ENCODE data around the gene LPAR1.

The LPAR1 gene

DNA sequence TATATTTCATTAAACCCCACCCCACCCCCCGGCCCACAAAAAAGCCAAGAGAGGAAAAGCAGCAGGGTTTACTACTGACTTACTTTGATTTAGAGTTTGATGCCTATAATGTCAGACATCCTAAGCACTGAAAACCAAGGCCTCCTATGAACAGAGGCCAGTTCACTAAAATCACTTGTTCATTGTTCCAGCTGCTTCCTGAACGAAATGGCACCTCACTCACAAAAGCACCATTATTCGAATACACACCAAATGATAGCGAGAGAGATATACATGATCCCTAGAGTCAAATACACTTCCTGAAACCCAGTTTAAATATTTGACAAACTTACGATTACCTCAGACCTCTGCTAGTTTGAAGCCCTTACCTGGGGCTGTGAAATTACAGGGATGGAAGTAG lies 66.6 kb downstream of the LPAR1 start:
- Histone ChIP-seq H3K9me3 (no peaks in the 10 kb centered on the region), H3K27ac (no peak overlapping the region), H3K36me3 (no peaks in the 10 kb centered on the region), H3K4me1 (ENCODE audit: control insufficient read depth in 1 of 2, insufficient read depth in 1 of 2, low read depth in 1 of 2, low read length in 1 of 2) (no peaks in the 10 kb centered on the region), H3K27me3 (no peaks in the 10 kb centered on the region), H3K4me3 (ENCODE audit: low read depth in 1 of 2, low read length in 1 of 2) (no peak overlapping the region)
- TF ChIP-seq, protein P1, sequence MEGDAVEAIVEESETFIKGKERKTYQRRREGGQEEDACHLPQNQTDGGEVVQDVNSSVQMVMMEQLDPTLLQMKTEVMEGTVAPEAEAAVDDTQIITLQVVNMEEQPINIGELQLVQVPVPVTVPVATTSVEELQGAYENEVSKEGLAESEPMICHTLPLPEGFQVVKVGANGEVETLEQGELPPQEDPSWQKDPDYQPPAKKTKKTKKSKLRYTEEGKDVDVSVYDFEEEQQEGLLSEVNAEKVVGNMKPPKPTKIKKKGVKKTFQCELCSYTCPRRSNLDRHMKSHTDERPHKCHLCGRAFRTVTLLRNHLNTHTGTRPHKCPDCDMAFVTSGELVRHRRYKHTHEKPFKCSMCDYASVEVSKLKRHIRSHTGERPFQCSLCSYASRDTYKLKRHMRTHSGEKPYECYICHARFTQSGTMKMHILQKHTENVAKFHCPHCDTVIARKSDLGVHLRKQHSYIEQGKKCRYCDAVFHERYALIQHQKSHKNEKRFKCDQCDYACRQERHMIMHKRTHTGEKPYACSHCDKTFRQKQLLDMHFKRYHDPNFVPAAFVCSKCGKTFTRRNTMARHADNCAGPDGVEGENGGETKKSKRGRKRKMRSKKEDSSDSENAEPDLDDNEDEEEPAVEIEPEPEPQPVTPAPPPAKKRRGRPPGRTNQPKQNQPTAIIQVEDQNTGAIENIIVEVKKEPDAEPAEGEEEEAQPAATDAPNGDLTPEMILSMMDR (IDR thresholded peaks at IDR 0.05) = no peak

DNA sequence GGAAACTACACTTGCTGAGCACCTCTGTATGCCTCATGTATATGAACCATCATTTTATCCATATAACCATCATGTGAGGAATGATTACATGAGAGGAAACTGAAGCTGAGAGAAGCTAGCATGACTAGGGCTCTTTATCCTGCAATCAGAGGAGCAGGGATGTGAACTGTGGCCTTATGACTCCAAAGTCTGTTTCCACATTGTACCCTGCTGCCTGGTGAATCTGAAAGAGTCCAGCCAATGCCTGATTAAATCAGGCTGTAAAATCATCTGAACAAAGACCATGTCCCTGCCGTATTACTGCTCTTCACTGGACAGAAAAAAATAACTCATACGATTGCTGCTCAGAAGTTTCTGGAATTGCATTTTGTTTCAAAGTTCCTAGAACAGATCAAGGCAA lies 67.0 kb downstream of the LPAR1 start:
- no peak overlapping the region for H3K27ac ChIP-seq

DNA sequence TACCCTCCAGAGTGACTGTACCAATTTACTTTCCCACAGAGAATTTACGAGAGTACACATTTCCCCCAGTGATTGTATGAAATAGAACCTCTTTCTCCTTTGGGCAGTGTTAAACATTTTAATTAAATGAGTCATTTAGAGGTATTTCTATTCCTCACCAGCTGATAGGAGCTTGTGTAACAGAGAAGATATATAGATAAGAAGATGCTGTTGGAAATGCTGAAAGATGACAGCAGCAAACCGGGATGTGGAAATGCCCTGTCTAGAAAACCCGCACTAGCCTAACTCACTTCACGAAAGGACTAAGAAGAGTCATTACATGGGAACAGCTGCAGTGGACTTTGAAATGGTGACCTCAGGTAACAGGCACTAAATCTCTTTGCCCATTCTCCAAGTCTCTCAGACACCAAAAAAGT lies 68.3 kb downstream of the LPAR1 start:
- no peak overlapping the region for H3K27ac ChIP-seq

More for the DNA sequence above, 67.0 kb downstream of the LPAR1 start:
- Histone ChIP-seq H3K36me3 (no peaks in the 10 kb centered on the region), H3K9me3 (no peaks in the 10 kb centered on the region), H3K27me3 (no peaks in the 10 kb centered on the region), H3K4me1 (ENCODE audit: control insufficient read depth in 1 of 2, insufficient read depth in 1 of 2, low read depth in 1 of 2, low read length in 1 of 2) (no peaks in the 10 kb centered on the region), H3K4me3 (ENCODE audit: low read depth in 1 of 2, low read length in 1 of 2) (no peak overlapping the region)
- TF ChIP-seq, protein P1 (IDR thresholded peaks at IDR 0.05) = no peak

DNA sequence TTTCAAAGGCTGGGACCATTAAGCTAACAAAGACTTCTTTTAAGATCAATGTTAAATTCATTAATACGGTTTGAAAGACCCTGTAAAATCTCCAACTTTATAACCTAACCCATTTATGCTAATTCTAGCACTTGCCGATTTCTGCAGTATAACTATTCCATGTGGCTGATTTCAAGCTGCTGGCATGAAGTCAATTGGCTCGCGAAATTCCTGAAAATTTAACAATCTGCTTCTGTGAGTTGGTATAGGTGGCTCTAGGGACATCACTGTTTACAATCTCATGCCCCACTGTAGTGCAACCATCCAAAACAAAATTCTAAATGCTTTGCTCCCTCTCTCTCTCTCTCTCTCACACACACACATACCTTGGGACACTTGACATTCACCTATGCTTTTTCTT lies 70.2 kb downstream of the LPAR1 start:
- H3K9me3 ChIP-seq = no peaks in the 10 kb centered on the region
- no peak overlapping the region for H3K4me3 ChIP-seq (ENCODE audit: low read depth in 1 of 2, low read length in 1 of 2)
- no peaks in the 10 kb centered on the region for H3K36me3 ChIP-seq
- H3K27ac ChIP-seq = no peak overlapping the region
- TF ChIP-seq, protein P1 (IDR thresholded peaks at IDR 0.05) = no peak
- H3K27me3 ChIP-seq = no peaks in the 10 kb centered on the region
- no peaks in the 10 kb centered on the region for H3K4me1 ChIP-seq (ENCODE audit: control insufficient read depth in 1 of 2, insufficient read depth in 1 of 2, low read depth in 1 of 2, low read length in 1 of 2)

More for the DNA sequence above, 68.3 kb downstream of the LPAR1 start:
- no peaks in the 10 kb centered on the region for H3K9me3 ChIP-seq
- H3K27me3 ChIP-seq = no peaks in the 10 kb centered on the region
- no peak overlapping the region for H3K4me3 ChIP-seq (ENCODE audit: low read depth in 1 of 2, low read length in 1 of 2)
- TF ChIP-seq, protein P1 (IDR thresholded peaks at IDR 0.05) = no peak
- no peaks in the 10 kb centered on the region for H3K36me3 ChIP-seq
- no peaks in the 10 kb centered on the region for H3K4me1 ChIP-seq (ENCODE audit: control insufficient read depth in 1 of 2, insufficient read depth in 1 of 2, low read depth in 1 of 2, low read length in 1 of 2)

DNA sequence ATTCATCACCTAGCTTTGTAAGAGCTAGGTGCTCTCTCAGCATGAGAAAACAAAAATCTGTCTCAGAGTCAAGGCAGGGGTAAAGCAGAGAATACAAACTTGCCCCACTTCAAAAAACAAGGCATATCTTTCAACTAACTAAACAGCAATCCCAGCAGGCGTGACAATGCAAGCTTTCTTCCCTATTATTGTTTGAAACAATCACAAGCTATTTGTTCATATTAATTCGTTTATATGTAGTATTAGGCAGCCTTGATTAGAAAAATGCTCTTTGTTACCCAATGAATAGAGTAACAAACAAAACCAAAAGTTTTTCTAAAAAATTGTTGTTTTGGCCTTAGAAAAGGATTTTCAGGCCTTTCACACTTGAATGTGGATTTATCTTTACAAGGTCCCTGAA lies 71.1 kb downstream of the LPAR1 start:
- no peak overlapping the region for H3K27ac ChIP-seq
- H3K4me3 ChIP-seq (ENCODE audit: low read depth in 1 of 2, low read length in 1 of 2) = no peak overlapping the region
- H3K36me3 ChIP-seq = no peaks in the 10 kb centered on the region
- no peaks in the 10 kb centered on the region for H3K9me3 ChIP-seq
- H3K27me3 ChIP-seq = no peaks in the 10 kb centered on the region
- TF ChIP-seq, protein P1 (IDR thresholded peaks at IDR 0.05) = no peak
- H3K4me1 ChIP-seq (ENCODE audit: control insufficient read depth in 1 of 2, insufficient read depth in 1 of 2, low read depth in 1 of 2, low read length in 1 of 2) = no peaks in the 10 kb centered on the region

DNA sequence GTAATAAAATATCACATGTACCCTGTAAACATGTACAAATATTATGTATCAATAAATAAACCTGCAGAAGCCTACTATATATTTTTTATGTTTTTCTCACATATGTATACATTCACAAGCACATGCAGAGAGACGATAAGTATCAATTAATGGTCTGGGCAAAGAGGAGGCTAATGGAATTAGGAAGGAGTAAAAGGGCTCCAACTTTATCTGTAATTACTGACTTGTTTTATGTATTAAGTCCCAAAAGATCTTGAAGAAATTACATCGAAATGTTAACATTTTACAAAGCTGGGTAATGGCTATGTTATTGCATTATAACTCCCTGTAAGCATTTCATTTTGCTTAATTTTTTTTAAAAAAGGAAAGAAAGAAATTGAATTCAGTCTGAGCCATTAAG lies 78.0 kb downstream of the LPAR1 start:
- Histone ChIP-seq H3K27me3 (no peaks in the 10 kb centered on the region), H3K9me3 (no peaks in the 10 kb centered on the region), H3K4me3 (ENCODE audit: low read depth in 1 of 2, low read length in 1 of 2) (no peak overlapping the region), H3K4me1 (ENCODE audit: control insufficient read depth in 1 of 2, insufficient read depth in 1 of 2, low read depth in 1 of 2, low read length in 1 of 2) (no peaks in the 10 kb centered on the region), H3K36me3 (no peaks in the 10 kb centered on the region), H3K27ac (no peak overlapping the region)
- TF ChIP-seq, protein P1 (IDR thresholded peaks at IDR 0.05) = no peak

All from neutrophil (primary cell).